ENCODE measurements around the gene MOB3A.
A peak's percentile ranks its signal among the peaks of the same experiment; 100 is the strongest.
"Not testable (repeated sequence)": the region's sequence is repeated elsewhere in the genome, so short reads cannot be mapped to it uniquely, and the experiment has no call there.

The MOB3A gene

DNA sequence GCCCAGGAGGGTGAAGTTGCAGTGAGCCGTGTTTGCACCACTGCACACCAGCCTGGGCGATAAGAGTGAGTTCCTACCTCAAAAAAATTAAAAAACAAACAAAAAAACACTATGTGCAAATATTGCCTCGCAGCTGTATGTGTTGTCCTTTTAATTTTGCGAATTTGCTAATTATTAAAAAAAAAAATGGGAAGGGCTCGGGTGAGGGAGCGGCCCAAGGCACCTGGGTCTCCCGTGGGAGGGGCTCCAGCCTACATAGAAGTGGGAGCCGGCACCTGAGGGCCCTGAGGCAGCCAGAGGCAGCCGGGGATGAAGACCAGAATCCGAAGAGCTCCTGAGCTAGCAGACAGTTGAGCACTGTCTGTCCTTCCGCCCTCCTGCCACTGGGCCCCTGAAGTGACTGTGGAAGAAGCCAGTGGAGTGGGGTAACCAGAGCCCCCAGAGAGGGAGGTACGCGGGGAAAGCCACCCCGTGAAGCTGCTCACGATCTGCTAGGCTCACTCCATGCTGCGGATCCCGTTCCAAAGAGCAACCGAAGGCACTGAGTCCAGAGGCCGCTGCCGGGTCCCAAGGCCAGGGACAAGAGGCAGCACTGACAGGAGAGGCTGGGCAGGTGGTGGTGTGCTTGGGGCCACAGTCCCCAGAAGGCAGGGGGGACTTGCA lies 7.0 kb upstream of the MOB3A start:
- no peak for DNase-seq

DNA sequence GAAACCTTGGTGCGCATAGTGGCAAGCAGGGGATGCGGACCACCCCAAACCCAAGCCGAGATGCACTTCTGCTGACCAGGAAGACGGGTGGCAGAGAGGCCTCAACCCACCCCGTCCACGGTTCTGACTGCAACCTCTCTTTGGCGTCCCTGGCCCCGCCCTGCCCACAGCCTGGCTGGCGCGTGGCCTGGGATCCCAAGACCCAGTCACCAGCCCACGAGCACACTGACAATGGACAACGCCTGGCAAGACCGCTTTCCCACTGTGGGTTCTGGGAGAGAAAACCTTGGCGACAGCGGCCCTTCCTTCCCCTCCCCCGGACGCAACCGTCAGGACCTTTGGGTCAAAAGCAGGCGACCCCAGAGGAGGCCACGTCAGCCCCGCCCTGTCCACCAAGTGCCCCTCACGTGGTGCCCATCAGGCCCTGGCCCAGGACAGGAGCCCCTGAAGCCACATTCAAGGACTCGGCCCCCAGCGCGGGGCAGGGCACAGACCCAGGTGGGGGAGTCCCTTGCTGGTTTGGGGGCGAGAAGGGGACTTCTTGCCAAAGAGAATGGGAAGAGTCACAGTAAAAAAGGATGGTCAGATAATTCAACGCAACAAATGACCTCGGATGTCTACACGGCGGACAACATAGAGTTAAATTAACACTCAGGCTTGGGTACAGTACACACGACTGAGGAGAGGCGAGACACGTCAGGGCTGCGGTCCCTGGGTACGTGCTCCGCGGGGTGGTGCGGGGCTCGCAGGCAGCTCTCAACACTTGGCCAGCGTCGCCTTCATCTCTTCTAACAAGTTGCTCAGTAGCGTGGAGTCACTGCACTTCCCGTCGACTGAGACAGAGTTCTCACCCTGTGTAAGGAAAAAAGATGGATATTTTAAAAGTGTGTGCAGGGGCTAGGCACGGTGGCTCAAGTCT lies 5.5 kb upstream of the MOB3A start:
- no peak for DNase-seq

DNA sequence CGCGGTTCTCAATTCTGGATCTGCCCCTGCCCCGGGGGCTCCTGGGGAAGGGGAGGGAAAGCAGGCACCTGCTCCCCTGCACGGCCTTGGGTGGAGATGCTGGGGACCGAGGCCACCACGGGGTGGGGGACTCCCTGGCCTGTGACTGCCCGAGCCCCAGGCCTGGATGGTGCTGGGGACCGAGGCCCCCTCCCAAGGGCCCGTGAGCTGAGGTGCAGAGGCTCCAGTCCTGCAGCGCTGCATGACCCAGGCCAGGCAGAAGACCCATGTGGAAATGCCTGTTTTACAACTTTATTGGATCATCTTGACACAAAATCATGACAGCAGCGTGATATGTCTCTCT lies 4.6 kb upstream of the MOB3A start:
- DNase-seq: no peak

DNA sequence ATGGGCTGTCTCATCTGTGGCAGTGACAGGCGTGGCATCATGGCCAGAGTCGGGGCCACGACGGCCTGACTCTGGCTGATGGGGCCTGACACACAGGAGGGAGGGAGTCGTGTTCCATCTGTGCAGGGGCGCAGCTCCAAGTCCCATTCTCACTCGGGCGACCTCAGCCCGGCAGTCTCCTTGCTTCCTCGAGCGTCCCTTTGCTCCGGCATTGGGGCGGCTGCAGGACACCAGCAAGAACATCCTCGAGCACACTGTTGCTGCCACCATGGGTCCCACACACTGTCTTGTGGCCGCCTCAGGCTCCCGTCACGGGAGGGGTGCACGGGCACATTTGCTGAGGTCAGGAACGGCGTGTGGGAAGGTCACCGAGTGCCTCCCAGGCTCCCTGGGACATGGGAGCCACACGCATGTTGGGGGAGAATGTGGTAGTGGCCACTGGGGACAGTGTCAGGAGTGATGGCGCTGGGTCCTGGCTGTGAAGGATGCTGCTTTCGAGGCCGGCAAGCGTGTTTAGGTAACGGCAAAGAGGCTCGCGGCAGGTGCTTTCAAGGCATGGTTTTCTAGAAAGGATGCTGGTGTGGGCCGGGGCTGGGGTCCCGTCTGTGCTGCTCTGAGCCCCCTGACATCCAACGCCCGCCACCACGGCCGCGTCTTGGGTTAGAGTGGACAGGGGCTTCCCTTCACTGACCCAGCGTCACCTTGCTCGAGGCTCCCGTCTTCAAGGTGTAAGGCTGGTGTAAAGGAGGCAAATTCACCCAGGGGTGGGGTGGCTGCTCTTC lies 4.0 kb upstream of the MOB3A start:
- no peak for DNase-seq

GRCh38 chr19:2099054-2099501 lies 3.0 kb upstream of the MOB3A start:
- DNase-seq: no peak

DNA sequence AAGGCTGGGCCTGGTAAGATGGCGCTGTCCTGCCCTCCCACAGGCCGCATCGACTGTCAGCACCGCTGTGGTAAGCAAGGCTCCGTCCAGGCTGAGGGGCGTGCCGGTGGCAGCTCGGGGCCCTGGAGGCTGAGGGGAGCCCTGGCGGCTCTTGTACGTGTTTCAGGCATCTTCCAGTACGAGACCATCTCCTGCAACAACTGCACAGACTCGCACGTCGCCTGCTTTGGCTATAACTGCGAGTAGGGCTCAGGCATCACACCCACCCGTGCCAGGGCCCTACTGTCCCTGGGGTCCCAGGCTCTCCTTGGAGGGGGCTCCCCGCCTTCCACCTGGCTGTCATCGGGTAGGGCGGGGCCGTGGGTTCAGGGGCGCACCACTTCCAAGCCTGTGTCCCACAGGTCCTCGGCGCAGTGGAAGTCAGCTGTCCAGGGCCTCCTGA lies 1.8 kb upstream of the MOB3A start:
- no peak for DNase-seq

DNA sequence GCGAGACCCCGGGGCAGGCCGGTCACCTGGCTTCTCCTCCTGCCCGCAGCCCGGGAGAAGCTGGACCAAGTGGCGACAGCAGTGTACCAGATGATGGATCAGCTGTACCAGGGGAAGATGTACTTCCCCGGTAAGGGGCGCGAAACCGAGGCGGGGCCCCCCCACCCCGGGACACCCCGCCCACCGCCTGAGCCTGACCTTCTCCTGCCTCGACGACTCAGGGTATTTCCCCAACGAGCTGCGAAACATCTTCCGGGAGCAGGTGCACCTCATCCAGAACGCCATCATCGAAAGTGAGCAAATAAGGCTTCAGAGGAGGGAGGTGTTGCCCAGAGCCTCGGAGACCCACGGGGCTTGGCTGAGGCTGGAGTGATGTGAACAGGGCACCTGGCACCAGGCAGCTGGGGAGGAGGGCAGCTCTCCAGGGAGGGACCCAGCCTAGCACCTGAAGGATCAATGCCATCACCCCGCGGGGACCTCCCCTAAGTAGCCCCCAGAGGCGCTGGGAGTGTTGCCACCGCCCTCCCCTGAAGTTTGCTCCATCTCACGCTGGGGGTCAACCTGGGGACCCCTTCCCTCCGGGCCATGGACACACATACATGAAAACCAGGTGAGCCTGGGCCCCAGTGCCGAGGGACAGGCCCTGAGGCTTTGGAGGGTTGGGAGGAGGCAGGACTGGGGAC lies 1.2 kb upstream of the MOB3A start:
- peak; percentile 31 for DNase-seq

DNA sequence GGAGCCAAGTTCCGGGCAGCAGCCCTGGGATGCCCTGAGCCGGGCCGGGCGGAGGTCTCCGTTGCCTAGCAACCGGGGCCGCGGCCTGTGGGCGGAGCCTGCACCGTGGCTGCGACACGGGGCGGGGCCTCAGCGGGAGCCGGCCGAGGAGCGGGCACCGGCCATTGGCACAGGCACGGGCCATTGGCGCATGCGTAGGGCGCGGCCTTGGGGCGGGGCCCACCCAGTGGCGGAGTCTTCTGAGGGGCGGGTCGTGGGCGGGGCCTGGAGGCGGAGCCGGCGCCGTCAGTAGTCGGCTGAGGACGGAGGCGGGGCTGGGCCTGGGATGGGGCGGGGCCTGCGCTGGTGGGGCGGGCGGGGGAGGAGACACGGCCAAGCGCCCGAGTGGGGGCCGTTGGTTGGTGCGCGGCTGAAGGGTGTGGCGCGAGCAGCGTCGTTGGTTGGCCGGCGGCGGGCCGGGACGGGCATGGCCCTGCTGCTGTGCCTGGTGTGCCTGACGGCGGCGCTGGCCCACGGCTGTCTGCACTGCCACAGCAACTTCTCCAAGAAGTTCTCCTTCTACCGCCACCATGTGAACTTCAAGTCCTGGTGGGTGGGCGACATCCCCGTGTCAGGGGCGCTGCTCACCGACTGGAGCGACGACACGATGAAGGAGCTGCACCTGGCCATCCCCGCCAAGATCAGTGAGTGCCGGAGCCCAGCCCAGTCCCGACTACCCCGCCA lies 515 bp upstream of the MOB3A start, which contains the start of gene IZUMO4:
Gene IZUMO4, plus strand, starts transcription at position 436 of the 723 bp plus-strand sequence. Its CDS starts 31 bp downstream, at position 467.
- DNase-seq: peak; percentile 94

GRCh38 chr19:2091926-2092525 lies 4.1 kb downstream of the MOB3A start:
- not testable (repeated sequence) for DNase-seq

GRCh38 chr19:2089727-2090053 lies 6.4 kb downstream of the MOB3A start:
- no peak for DNase-seq

GRCh38 chr19:2089001-2089711 lies 7.0 kb downstream of the MOB3A start:
- no peak for DNase-seq

DNA sequence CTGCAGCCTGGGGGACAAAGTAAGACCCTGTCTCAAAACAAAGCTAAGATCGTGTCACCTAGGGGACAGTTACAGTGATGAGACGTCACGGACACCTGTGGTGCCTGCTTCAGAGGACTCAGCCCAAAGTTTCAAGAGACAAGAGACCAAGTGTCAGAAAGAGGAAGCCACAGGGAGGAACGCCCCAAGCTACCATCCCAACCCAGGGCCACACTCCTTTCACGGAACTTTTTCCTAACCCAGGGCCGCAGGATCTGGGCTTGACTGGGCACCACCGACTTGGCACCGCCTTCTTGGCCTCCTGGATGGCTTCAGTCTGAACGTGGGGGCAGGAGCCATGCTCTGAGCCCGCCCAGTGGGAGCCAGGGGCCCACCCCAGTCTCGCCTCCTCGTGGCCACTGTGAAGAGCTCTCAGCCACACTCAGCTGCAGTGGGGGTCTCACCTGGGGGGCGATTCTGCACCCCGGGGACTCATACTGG lies 8.5 kb downstream of the MOB3A start:
- DNase-seq: no peak

DNA sequence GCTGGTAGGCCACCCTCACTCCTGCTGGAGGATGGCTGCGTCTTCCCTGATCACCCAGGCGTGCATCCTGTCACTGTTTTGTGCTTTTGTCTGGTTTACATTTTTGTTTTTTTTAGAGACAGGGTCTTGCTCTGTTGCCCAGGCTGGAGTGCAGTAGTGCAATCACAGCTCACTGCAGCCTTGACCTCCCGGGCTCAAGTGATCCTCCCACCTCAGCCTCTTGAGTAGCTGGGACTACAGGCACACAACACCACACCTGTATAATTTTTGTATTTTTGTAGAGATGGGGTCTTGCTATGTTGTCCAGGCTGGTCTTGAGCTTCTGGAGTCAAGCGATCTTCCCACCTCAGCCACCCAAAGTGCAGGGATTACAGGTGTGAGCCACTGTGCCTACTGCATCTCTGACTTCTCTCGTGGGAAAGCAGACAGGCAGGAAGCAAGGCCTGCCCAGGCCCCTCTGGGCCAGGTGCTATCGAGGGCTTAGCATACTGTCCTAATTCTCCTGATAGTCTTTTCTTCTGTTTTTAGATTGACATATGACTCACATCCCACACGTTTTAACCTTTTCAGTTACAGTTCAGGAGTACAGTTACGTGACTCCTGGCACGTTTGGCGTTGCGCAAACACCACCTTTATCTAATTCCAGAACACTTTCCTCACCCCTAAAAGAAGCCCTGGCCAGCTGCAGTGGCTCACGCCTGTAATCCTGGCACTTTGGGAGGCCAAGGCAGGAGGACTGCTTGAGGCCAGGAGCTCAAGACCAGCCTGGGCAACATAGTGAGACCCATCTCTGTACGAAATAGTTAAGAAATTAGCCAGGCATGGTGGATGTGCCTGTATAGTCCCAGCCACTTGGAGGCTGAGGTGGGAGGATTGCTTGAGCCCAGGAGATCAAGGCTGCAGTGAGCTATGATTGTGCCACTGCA lies 9.2 kb downstream of the MOB3A start:
- not testable (repeated sequence) for DNase-seq

- no peak for DNase-seq
Observed at GRCh38 chr19:2084993-2085720, 11.0 kb downstream of the MOB3A start.

DNA sequence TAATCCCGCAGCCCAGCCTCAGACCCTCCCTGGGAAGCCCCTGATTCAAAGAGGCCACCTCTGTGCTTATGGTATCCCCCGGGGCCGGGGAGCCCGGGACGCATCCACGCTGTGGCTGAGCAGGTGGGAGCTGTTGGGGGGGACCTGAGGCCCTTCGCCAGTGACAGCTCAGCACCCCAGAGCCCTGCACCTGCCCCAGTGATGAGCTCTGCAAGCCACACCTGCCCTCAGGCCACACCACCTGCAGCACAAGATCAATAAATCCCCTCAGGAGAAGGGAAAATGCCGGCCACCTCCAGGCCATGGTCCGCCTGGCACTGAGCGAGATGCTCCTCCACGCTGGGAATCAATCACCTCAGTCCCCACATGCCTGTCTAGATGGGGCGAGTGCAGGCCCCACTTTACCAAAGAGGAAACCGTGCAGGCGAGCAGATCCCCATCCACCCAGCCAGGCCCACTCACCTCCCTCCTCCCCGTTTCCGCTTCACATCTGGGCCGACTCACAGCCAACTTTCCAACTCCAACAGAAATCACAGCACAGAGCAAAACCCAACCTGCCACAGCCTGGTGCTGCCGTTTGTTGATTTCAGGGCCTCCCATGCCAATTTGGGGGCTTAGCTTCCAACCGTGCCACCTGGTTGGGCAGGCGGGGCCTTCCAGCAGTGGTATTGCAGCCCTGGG lies 12.8 kb downstream of the MOB3A start:
- DNase-seq: no peak

DNA sequence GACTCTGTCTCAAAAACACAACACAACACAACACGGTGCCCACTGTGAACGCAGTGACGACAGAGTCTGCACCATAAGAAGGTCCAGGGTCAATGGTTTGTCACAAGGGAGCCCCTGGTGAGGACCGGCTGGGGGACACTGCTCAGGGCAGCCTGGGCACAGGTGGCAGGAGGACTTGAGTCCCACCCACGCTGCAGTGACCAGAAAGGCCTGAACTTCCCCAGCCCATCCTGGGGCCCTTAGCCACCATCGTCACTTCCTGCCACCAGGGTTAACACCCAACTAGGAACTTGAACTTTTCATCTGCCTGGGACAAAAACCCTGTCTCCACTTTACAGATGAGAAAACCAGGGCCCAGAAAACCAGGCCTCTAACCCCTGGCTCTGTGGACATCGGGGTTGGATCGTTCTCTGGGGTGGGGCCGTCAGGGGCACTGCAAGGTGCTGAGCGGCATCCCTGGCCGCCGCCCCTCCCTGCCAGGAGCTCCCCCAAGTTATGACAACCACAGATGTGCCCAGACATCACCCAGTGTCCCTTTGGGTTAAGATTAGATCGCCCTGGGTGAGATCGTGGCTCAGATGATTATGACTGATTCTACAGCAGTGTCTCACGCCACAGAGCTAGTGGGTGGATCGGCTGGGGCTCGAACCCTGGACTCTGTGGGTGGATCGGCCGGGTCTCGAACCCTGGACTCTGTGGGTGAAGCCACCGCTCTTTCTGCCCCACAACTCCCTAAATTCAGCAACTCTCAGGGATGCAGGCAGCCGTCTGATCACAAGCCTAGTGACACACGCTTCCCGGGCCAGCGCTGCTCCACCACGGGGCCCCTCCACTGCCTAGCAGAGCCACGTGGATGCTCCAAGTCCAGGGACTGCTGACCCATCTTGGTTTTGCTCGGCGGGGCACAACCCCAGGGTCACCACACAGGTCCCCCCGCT lies 14.0 kb downstream of the MOB3A start:
- DNase-seq: no peak

- no peak for DNase-seq
Observed at GRCh38 chr19:2080336-2080988, 15.7 kb downstream of the MOB3A start.
